B cell (primary cell): ENCODE data around the gene ANO2.

Source experiments
- EZH2 ChIP-seq: IDR thresholded peaks from 2 replicates; pipeline ENCODE4 v1.6.1; 2012; ENCODE audit warnings: borderline replicate concordance, low read depth, mild to moderate bottlenecking, moderate library complexity, low read length; ENCODE audit not compliant: insufficient read depth, poor library complexity, severe bottlenecking
- TF ChIP-seq, protein P1 (sequence below): fragments of 200-600 bp; IDR thresholded peaks from one replicate; pipeline ENCODE4 v1.8.0; 2022; ENCODE audit warnings: antibody characterized with exemption, mild to moderate bottlenecking

DNA sequence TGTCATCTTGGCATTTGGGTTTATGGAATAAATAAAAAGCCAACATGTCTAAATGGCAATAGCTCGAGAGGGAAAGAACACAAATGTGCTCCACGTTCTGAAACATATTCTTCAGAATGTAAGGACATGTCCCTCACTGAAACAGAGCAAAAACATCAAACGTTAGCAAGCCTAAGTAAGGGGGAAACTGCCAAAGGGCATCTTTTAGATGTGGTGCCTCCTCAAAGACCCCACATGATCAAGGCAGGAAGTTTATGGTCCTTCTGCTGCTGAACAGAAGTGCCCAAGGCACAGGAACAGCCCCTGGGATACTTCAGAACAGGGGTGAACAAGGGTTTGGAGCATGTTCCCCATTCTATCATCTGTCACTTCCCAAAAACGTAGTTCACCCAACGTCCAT is 227.0 kb downstream of the ANO2 start:
- TF ChIP-seq, protein P1, sequence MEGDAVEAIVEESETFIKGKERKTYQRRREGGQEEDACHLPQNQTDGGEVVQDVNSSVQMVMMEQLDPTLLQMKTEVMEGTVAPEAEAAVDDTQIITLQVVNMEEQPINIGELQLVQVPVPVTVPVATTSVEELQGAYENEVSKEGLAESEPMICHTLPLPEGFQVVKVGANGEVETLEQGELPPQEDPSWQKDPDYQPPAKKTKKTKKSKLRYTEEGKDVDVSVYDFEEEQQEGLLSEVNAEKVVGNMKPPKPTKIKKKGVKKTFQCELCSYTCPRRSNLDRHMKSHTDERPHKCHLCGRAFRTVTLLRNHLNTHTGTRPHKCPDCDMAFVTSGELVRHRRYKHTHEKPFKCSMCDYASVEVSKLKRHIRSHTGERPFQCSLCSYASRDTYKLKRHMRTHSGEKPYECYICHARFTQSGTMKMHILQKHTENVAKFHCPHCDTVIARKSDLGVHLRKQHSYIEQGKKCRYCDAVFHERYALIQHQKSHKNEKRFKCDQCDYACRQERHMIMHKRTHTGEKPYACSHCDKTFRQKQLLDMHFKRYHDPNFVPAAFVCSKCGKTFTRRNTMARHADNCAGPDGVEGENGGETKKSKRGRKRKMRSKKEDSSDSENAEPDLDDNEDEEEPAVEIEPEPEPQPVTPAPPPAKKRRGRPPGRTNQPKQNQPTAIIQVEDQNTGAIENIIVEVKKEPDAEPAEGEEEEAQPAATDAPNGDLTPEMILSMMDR: no peak
- TF ChIP-seq EZH2: no peak
